Skeletal muscle cell (primary cell): ENCODE data around the gene STXBP3.
"Not testable (repeated sequence)": the region's sequence is repeated elsewhere in the genome, so short reads cannot be mapped to it uniquely, and the experiment has no call there.

Source experiments
- DNase-seq: peaks from one replicate; pipeline ENCODE4 v3.0.0-alpha.2; 2010; ENCODE audit warnings: low read depth
- H3K4me3 ChIP-seq: 2 replicates; pipeline ENCODE4 v1.5.1; 2011; ENCODE audit warnings: low read depth, mild to moderate bottlenecking, control low read depth, low read length, moderate library complexity

Gene STXBP3

DNA sequence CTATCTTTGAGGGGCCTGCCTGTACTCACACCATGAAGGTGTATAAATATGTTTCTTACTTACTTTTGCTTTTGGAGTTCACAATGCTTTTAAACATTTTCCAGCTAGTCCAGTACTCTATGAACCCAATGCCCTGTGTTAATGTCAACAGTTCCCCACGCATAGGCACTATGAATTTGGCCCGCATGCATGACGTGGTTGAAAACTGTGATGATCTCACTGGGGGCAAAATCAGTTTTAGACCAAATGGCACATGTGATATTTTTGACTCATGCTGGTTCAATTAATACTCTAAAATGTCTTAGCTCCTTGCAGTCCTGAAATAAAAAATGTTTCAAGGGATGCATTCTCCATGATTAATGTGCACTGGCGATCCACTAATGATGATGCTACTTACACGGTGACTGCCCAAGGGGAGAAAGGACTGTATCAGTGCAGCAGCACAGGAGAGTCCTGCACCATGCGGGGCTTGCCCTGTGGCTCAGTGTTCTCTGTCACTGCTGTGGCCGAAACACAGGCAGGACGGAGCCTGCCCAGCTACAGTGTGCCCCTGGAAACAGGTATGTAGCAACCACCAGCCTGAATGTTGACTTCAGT, 18.0 kb upstream of the STXBP3 start:
- H3K4me3 ChIP-seq: no peak overlapping the region
- no peak for DNase-seq

DNA sequence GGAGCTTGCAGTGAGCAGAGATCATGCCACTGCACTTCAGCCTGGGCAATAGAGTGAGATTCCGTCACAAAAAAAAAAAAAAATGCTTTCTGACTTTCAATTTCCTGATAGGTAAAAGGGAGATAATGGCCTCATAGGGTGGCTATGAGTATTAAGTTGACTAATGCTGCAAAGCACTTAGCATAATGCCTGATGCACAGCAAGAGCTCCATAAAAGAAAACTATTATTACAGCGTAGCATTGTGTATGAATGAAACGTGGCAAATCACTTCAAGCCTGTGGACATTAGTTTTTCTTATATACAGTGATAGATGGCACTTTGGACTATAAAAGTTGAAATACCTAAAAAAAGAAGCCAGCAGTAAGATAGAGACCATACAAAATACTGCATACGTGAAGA, 17.0 kb upstream of the STXBP3 start:
- no peak for DNase-seq
- no peak overlapping the region for H3K4me3 ChIP-seq

DNA sequence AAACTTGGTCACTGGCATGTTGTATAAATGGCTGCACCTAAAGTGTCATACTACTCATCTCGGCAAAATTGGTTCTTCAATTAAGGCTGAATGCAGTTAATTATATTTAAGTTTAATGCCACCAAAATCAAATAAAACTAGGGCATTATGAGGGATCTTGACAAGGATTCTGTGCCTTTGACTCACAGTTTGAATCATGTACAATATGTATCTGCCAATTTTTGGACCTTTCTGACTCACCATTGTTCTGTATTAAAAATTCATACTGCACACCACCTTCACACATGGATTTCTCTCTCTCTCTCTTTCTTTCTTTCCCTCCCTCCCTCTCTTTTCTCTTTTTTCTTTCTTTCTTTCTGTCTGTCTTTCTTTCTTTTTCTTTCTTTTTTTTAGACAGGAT, 14.1 kb upstream of the STXBP3 start:
- no peak overlapping the region for H3K4me3 ChIP-seq
- no peak for DNase-seq

DNA sequence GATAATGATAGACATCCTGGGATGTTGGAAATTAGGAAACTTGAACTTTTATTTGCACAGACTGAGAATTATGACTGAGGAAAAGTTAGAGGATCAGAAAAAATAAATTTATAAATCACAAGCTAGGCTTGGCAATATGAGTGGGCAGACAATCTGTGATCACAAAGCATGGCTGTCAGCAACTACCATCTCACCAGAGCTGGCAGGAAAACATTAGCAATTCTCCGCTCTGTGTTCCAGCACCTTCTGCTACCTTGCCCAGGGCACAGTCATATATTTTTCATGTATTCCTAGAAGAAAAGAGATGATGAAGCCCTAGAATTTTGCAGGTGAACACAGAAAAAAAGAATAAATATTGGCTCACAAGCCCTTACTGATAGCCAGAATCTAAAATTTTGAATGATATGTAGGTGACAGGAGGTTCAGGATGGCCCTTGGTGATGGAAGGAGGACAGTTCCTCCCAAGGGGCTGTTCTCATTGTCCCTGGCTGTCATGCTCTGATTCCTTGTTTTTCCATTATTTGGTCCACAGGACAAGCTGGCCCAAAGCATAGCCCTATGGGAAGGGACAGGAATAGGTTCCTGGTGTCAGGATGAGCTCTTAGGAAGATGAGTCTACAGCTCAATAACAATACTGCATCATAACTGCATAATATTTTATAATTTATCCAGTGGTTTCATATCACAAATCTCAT, 12.2 kb upstream of the STXBP3 start:
- DNase-seq: no peak
- H3K4me3 ChIP-seq: no peak overlapping the region

DNA sequence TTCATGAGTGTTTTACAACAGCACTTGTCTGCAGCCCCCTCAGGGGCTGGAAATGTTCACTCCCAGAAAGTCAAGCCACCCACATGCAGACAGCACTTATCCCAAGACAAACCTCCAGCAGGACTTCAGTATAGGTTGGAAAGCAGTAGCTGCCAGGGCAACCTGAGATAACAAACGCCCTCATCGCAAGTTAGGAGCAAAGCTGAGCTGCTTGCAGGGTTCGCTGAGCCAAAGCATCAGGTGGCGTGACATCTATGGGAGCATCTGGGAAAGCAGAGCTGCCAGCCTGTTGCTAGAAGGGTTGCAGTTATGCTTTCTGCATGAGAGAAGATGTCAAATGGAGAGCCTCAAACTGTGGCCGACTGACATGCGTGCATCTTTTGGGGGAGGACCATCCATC, 4.2 kb upstream of the STXBP3 start:
- H3K4me3 ChIP-seq: no peak overlapping the region

DNA sequence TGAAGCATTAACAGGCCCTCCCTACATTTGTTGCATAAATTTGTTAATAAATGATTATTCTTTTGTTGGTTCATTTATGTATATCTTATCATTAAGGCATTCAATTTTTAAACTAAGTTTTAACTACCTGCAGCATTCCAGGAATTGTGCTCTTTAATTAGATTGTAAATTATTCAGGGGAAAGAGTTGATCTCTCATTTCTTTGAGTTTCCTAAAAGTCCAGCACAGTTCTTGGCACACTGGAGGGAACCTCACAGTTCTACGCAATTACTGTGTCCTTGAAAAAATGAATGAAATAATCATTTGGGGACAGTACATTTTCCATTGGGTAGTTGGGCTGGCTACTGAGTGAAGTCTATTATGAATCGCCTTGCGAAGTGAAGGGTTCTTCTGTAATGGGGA, 493 bp upstream of the STXBP3 start:
- DNase-seq: no peak
- no peak overlapping the region for H3K4me3 ChIP-seq

More for the DNA sequence above, 4.2 kb upstream of the STXBP3 start:
- no peak for DNase-seq

DNA sequence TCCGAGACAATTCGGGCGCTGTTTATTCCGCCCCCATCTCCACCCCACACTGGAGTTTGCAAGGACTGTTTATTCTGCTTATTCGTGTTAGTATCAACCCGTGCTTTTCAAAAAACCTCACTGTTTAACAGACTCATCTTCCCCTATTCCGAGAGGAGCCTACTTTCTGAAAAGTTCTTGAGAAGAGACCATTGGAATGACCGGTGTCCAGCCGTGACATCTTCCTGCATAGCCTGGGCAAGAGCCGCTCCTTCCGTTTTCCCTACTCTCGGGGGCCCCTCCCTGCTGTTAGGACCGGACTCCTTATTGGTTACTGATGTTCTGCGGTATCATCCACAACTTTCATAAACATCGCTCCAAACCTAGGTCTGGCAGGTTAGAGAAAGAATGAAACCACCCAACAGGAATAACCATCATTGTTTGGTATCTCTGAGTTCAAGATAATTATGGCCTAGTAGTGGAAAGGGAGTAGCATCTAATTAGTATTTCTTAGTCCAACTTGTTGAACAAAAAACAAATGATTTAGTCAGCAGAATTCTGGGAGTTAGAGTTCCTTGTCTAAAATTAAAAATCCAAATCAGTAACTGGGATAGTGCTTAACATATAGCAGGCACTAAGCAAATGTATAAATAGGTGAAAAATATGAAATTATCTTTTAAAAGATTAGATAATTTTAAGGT, 837 bp downstream of the STXBP3 start:
- DNase-seq: peak; percentile 56
- H3K4me3 ChIP-seq: peak overlapping the region; percentile 78

DNA sequence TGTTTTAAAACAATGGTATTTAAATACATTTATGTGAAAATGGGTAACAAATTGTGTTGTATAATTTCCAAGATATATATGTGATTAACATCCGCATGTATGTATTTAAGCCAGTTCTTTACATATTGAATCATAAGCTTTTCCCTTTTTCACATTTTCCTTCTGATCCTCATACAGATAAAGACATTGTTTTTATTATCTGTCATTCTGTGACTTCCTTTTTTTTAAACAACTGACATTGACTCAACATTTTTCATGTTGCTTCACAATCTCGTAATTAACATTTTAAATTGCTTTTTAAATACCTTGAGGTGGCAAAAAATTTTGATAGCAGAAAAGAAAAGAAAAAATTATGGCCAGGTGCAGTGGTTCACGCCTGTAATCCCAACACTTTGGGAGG, 1.4 kb downstream of the STXBP3 start:
- H3K4me3 ChIP-seq: no peak overlapping the region
- DNase-seq: no peak

DNA sequence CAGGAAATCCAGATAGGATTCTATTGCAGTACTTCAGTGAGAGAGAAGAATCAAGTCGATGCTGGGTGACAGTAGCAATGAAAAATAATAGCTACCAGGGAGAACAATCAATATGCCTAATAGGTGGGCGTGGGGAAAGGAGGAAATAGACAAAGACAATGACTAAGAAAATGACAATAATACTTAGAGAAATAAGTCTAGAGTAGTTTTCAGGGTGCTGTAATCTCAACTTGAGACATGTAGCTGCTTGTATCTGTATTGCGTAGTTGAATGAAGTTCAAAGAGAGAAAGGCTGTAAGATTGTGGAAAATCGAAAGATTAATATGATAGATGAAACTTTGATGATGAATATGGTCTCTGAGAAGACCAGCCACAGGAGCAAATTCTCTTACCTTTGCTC, 2.6 kb downstream of the STXBP3 start:
- DNase-seq: no peak
- H3K4me3 ChIP-seq: no peak overlapping the region

DNA sequence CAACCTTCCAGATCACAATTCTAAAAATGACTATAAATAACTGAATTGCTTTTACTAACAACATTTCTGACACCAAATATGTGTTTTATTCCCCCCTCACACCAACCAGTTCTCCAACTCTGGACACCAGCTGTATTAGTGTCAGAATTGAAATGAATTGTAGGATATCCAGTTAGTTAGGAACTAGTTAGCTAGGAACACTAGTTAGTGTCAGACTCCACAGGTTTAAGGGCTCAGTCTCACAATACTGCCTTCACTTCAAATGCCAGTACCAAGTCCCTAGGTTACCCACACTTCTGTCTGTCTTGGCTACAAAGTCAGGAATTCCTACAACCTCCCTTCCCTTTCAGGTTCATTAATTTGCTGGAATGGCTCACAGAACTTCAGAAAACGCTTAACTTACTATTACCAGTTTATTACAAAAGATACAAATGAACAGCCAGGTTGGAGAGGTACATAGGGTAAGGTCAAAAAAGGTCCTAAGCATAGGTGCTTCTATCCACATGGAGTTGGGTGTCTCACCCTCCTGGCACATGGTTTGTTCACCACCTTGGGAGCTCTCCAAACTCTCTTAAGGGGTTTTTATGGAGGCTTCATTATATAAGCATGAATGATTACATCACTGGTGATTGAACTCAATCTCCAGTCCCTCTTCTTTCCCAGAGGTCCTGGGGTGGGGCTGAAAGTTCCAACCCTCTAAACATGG, 4.2 kb downstream of the STXBP3 start:
- no peak for DNase-seq
- H3K4me3 ChIP-seq: no peak overlapping the region

DNA sequence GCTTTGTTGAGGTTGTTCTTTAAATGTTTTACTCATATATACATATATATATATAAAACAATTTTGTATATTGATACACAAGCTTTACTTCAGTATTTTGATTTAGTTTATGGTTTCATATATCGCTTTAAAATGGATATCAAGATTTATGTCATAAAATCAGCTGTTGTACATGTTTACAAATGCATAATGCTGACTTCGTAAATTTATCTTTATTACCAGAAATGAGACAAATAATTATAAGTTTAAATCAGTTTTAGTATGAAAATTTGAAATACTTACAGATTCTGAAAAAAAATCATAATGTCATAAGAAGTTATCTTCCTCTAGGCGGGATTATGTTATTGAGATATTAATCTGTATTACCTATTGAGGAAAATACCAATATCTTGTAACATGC, 6.9 kb downstream of the STXBP3 start:
- no peak overlapping the region for H3K4me3 ChIP-seq
- no peak for DNase-seq

DNA sequence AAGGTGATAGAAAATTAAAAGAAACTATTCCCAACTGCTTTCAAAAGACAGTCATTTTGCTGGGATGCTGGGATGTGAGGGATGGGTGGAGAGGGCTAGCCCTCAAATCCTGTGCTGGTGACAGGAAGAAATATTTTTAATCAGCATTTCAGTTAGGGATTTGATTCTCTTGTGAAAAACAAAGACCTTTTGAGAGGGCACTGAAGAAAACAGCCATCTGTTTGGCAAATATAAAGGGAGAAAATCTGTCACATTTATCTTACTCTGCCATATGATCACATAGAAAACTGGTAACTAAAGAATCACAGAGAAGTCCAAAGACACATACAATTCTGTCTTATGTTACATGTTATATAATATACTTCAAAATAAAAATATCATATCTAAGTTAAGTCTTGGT, 12.3 kb downstream of the STXBP3 start:
- H3K4me3 ChIP-seq: no peak overlapping the region
- DNase-seq: no peak

DNA sequence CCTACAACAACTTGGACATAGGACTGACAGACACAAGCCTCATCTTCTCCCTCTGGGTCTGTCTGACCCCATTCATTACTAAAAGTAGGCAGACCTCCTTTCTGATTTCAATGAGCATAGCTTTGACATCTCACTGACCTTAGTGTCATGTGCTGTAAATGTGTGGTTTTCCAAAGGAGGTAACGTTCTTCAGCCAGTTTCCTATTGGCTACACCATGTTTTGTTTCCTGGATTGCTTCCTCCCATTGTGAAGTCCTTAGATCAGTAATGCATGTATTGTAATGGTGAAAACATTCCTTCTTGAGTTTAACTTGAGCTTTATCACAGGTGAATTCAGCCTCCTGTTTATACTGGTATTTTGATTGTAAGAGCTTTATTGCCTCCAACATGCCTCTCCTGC, 20.6 kb downstream of the STXBP3 start:
- no peak for DNase-seq
- no peak overlapping the region for H3K4me3 ChIP-seq

DNA sequence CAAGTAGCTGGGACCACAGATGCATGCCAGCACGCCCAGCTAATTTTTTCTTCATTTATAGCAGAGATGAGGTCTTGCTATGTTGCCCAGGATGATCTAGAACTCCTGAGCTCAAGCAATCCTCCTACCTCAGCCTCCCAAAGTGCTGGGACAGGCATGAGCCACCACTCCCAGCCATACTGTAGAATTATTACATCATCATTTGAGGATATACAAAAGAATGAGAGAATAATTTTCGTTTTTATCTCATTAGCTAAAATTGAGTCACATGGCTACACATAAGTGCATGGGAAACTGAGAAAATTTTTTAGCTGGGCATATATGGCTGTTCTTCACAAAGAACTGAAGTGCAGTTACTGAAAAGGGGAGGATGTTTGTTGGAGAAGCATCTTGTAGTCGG, 21.2 kb downstream of the STXBP3 start:
- no peak for DNase-seq
- H3K4me3 ChIP-seq: no peak overlapping the region

DNA sequence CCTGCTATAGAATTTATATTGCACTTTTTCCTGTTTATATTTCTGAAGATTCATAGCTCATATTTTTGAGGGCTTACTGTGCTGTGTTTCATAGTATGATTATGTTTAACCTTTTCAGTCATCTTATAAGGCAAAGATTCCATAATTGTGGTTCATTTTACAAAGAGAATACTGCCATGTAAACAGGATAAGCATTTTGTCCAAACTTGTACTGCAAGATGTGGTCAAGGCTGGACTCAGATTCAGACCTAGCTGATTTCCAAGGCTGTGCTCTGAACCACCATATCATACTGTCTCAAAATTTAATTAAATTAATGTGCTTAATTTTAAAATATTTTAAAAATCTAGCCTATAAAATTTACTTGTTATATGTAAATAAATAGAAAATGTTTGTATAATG, 31.4 kb downstream of the STXBP3 start:
- no peak for DNase-seq

DNA sequence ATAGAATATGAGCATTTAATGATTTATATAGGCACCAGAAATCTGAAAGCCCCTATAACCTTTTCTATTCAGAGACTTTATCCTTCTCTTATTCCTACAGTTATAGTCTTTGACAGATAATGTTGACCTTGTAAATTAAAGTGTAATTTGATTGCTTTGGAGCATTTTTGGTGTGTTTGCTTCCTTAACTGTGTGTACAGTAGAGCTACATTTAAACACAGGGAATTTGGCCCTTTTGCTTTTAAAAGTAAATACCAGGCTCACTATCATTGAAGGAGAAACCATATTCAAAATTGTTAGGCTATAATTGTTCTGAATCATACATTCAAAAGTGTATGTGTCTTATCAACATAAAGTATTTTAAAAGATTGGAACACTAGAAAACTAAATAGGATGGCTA, 33.0 kb downstream of the STXBP3 start:
- no peak for DNase-seq
- no peak overlapping the region for H3K4me3 ChIP-seq

More for the DNA sequence above, 31.4 kb downstream of the STXBP3 start:
- H3K4me3 ChIP-seq: no peak overlapping the region

DNA sequence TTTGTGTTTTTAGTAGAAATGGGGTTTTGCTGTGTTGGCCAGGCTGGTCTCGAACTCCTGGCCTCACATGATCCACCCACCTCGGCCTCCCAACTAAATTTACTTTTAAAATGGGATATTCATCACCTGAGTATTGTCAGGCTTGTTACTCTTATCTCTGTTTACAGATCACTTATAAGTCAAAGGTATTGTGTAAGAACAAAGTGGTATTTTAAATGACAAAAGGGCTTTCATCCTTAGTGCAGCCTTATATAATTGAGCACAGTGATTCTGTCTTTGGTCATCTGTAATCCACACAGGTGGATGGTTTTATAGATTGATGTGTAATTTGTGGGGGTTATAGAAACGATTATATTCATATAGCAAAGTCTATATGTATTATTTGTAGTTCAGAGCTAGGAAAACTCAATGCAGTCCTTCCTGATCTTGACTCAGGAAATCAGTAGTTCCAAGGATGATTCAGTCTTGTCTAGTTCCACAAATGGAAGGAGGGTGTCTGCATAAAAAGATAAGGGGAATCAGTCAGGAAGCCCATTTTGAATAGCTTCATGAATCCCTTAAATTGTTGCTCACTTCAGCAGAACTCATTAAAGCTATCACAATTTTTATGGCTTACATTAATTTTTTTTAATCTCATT, 34.6 kb downstream of the STXBP3 start:
- DNase-seq: no peak
- H3K4me3 ChIP-seq: no peak overlapping the region

DNA sequence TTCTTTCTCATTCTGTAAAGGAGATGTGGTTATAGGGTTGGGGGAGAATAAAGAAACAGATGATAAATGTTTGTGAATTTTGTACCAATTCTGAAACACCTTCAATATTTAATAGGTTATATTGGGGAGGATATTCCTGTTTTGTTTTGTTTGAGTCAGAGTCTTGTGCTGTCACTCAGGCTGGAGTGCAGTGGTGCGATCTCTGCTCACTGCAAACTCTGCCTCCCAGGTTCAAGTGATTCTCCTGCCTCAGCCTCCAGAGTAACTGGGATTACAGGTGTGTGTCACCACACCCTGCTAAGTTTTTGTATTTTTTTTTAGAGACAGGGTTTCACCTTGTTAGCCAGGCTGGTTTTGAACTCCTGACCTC, 35.1 kb downstream of the STXBP3 start:
- not testable (repeated sequence) for H3K4me3 ChIP-seq, DNase-seq

DNA sequence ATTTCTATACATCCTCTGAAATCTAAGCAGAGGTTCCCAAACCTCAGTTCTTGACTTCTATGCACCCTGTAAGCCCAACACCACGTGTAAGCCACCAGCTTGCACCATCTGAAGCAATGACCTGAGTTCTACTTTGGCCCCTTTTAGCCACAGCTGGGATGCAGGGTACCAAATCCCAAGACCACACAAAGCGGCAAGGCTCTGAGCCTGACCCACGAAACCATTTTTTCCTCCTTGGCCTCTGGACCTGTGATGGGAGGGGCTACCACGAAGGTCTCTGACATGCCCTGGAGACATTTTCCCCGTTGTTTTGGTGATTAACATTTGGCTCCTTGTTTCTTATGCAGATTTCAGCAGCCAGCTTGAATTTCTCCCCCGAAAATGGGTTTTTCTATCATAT, 38.8 kb downstream of the STXBP3 start:
- DNase-seq: no peak
- no peak overlapping the region for H3K4me3 ChIP-seq

DNA sequence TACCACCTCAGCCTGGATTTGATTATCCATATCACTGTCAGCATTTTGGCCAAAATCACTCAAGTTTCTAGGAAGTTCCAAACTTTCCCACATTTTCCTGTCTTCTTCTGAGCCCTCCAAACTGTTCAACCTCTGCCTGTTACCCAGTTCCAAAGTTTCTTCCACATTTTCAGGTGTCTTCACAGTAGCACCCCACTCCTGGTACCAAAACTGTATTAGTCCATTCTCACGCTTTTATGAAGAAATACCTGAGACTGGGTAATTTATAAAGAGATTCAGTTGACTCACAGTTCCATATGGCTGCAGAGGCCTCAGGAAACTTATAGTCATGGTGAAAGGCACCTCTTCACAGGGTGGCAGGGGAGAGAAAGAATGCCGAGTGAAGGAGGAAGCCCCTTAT, 39.4 kb downstream of the STXBP3 start:
- no peak overlapping the region for H3K4me3 ChIP-seq
- DNase-seq: no peak
